ENCODE measurements around the gene EXOC4.

EXOC4 gene

GRCh38 chr7:133727476-133728214 is 474.8 kb downstream of the EXOC4 start:
- DNase-seq: no peak

- DNase-seq: no peak
Measured at GRCh38 chr7:133730360-133730759, 477.5 kb downstream of the EXOC4 start.

GRCh38 chr7:133733401-133733800 is 480.5 kb downstream of the EXOC4 start:
- DNase-seq: no peak

DNA sequence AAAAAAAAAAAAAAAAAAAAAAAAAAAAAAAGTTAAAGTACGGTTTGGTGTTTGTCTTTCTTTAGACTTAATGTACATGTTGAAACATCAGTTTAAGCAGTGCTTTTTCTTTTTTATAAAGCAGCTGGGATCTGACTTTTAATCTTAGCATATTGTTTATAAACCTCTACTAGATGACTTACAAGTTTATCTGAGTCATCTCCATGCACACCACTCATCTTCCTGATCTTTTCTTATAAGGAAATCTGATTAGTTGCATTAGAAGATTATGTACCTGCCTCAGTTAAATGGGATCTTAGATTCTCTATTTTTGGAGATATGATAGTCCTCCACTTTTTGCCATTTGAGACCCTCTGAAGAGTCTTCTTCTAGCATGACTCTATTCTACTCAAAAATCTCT is 482.3 kb downstream of the EXOC4 start:
- no peak for DNase-seq

DNA sequence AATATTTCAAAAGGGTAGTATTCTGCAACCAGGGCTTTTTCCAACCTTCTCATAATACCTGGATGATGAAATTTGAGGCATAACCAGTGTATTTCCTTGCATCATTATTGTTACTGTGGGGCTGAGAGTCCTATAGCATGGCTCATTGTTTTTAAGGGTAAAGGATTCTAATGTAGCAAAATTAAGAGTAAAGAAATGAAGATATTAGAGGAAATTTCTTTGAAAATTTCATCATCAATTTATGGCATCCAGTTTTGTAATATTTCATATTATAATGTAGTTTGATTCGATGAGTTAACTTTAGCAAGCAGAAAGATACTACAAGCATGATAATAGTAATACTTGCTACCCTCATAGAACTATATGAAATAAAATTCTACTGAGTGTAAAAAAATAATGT is 486.9 kb downstream of the EXOC4 start:
- DNase-seq: no peak

GRCh38 chr7:133741078-133741477 is 488.2 kb downstream of the EXOC4 start:
- DNase-seq: no peak

- DNase-seq: no peak
Measured at GRCh38 chr7:133741703-133742102, 488.8 kb downstream of the EXOC4 start.

- DNase-seq: no peak
Measured at GRCh38 chr7:133742709-133743538, 490.0 kb downstream of the EXOC4 start.

GRCh38 chr7:133744451-133744850 is 491.6 kb downstream of the EXOC4 start:
- no peak for DNase-seq

DNA sequence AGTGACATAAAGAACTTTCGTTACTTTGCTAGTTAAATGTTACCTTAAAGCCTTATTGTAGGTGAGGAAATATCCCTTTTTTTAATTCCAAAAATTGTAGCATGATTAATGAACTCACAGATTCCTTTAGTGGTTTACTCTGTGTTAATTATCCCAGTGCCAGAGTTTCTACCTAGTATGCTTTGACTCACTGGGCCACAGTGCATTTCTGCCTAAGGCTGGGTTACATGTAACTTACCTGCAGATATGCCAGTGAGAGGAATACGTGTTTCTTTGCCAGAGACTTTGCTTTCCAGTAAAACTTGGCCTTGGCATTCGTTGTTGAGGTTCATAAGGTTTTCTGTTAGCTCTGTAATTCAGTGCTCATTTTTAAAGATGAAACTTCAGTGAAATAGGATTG is 493.4 kb downstream of the EXOC4 start:
- DNase-seq: no peak

GRCh38 chr7:133746847-133747246 is 494.0 kb downstream of the EXOC4 start:
- DNase-seq: no peak

DNA sequence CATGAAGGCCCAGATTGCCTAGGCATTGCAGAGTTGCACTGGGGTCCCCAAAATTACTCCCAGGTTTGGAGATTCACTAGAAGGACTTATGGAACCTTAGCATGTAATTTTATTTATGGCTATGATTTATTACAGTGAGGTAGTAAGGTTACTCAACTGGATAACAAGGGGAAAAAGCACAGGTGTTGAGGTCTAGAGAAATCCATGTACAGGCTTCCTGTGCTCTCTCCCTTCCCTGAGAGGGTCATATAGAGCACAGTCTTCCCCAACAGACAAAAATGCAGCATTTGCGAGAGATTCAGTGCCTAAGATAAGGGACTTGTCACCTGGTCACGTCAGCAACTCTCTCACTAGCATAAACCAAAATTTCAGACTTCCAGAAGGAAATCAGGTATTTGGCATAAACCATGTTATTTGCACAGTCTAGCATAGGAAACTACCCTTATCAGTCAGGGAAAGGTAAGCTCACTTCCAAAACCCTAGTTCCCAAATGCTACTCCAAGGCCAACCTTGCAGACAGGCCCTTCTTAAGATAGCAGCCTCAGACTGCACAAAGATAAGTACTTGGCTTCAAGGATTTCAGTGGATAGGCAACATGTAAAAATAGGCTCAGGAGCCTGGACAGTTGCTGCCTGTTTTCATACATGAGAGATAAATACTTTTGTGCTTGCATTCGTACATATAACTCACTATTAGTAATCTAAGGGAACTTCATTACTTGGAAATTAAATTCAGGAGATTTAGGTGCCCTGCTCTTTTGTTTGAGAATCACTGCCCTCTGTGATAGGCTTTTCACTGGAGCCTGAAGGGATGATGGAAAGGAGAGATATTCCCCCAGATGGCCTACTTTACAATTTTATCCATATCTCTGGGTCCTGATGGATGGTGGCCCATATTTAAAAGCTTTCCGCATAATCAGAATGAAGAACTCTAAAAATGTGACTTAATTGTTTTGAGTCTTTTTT is 495.8 kb downstream of the EXOC4 start:
- DNase-seq: no peak

GRCh38 chr7:133750287-133750686 is 497.4 kb downstream of the EXOC4 start:
- DNase-seq: no peak

DNA sequence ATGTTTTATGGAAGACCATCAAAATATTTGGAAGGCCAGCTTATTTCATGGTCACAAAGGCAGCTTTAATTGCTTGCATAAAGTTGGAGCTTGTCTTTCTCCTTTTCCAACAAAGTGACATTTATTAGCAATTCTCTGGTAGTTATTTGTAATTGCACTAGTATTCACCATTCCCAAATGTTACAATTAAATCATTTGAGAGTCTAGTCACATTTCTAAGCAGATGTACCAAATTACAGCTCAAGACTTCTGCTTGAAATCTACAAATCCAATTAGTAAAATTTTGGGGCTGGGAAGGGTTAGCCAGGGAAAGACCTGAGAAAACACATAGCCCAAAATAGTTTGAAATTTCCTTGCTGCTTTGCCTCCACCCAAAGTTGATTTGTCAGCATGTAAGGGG is 498.2 kb downstream of the EXOC4 start:
- DNase-seq: no peak

DNA sequence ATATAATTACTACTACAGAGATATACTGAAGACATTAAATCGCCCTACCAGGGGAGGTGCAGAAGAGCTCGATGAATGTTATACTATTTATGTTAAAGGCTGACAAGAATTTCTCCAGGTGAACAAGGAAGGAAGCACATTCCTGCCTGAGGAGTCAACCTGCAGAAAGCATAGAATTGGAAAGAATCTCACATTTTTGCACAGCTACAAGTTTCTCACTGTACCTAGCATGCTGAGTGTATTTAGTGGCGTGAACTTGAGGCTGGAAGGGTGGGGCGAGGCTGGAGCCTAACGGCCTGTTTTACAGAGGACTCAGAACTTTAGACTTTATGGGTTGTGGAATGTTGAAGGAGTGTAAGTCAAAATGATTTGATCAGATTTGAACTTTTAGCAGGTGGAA is 500.6 kb downstream of the EXOC4 start:
- no peak for DNase-seq

DNA sequence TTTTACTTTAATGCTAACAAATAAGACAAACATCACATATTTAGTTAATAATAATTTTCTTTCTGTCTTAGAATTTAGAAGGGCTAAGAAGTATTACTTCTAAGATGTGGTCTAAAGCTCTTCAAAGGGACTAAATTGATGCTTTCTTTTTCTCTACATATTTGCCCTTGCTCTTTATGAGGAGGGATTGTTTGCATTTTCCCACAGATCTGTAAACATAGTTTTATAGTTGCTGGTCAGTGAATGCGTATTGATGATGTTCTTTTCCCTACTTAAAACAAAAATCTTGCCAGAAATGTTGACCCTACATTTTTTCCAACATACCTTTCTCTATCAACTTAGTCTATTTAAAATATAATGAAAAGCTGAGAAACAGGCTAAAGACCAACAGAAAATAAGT is 501.8 kb downstream of the EXOC4 start:
- DNase-seq: no peak

DNA sequence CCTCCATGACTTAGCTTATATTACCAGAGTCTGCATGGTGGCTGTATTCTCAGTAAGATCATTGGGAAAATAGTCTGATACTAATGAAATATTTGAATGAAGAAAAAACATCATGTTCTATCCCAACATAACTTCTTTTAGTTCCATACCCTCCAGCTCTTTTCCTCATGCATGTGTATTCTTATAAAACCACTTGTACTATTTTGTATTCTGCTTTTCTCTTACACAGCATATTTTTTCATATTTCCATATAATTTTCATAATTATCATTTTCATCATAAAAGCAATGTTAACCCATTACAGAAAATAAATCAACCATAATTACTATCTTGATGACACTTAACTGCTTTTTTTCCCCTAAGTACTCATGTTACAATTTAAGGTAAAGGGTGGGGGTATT is 503.0 kb downstream of the EXOC4 start:
- DNase-seq: no peak

GRCh38 chr7:133761443-133761842 is 508.6 kb downstream of the EXOC4 start:
- no peak for DNase-seq

DNA sequence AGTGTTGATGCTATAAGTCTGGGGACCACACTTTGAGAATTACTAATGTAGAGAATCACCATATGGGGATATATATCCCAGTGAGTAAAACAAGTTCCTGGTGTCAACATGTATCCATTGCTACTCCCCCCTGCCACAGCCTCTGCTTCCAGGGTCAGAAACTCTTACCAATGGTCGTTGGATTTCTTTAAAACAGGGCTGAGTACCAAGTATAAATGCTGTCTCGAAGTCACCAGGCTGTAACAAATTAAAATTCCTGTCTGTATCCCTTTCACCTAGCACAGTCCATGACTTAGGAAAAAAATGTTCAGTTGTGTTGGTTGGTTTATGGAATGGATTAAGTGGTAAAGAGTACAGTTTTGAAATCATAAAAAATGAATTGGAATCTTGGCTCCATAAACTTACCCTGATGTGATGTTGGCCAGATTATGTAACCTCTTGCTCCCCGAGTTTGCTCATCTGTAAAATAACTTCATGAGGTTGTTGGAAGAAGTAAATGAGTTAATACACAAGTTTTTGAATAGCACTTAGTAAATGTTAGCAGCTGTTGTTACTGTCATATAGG is 510.3 kb downstream of the EXOC4 start:
- no peak for DNase-seq

- no peak for DNase-seq
Measured at GRCh38 chr7:133769668-133770067, 516.8 kb downstream of the EXOC4 start.

- DNase-seq: no peak
Measured at GRCh38 chr7:133770863-133771492, 518.1 kb downstream of the EXOC4 start.

DNA sequence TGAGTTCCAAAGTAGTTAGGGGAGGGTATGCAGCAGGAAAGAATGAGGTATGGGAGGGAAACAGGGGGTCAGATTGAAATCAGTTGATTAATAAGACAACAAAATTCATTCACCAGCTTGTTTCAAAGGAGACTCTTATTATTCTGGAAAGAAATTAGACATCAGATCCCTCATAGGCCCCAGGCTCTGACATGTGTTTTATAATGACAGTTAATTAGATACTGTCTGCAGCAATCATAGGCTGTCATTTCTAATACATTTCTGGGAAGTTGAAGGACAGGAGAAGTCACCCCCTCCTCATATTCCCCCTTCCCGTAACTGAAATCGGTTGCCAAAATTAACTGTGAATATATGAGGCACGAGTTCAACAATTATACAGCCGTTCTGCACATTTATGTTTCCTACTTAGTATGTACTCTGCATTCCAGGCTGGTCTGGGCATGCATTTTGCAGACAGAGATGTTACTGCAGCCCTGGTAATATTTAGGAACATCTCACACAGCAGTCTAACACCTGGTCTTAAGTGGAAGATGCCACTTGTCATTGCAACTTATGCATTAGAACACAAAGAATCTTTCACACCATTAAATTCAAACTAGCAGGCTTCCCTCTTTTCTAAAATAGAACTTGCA is 519.0 kb downstream of the EXOC4 start:
- DNase-seq: no peak

Data from hippocampal formation (tissue), 2 donors.